NCI-H2171 treated with DMSO at 0.1 percent for 48 hours (cell line): Measurements from ENCODE around the gene DACH1.

Experiments
- DNase-seq: peaks from one replicate; lab custom pipeline; 2025; lab: John Stamatoyannopoulos, UW

DACH1 gene

DNA sequence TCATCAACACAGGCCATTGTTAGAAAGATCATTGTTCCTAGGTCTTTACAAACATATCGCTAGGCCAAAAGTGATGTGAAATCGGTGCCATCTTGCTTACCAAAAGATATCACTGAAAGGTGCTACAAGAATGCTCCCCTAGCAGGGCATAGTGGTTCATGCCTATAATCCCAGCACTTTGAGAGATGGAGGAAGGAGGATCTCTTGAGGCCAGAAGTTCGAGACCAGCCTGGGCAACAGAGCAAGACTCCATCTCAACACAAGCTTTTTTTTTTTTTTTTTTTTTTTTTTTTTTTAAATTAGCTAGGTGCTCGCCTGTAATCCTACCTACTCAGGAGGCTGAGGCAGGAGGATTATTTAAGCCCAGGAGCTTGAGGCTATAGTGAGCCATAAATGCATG, 92.1 kb downstream of the DACH1 start:
- DNase-seq, result no peak

GRCh38 chr13:71773531-71773930, 93.5 kb downstream of the DACH1 start:
- no peak for DNase-seq

- DNase-seq, result no peak
Measured at GRCh38 chr13:71772361-71772760, 94.6 kb downstream of the DACH1 start.

DNA sequence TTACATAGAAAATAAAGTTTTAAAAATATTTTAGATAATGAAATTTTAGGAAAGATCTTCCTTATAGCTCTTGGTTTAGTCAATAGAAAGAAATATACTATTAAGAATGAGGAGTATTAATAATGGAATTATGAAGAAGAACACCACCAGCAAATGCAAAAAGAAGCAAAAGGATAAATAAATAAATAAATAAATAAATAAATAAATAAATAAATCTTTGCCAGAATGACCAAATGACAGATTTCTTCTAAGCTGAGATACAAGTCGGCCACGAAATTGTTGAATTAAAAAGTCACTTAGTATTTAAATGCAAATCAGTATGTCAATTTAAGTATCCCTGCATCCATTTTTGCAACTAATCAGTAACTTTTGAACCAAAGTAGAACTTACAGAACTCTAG, 95.9 kb downstream of the DACH1 start:
- DNase-seq, result no peak

- no peak for DNase-seq
Measured at GRCh38 chr13:71770710-71771109, 96.3 kb downstream of the DACH1 start.

- DNase-seq, result no peak
Measured at GRCh38 chr13:71768881-71769280, 98.1 kb downstream of the DACH1 start.

- no peak for DNase-seq
Measured at GRCh38 chr13:71759651-71760511, 107.1 kb downstream of the DACH1 start.

DNA sequence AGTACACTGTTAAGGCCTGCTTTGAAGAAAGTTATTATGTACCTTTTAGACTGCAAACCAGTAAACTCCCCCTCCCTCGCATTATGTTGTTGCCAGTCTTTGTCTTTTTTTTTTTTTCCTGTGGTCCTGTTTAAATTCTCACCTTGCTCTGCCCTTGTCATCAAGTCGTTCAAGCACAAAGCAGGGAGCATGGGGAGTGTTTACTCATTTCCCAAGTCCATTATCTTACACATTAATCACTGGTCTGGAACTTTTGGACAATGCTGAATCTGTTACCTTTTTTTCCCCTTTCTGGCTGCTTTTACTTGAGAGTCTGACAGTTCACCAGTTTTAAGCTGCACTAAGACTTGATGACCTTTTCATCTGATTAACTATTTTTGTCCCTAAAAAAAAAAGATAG, 108.2 kb downstream of the DACH1 start:
- DNase-seq, result no peak

DNA sequence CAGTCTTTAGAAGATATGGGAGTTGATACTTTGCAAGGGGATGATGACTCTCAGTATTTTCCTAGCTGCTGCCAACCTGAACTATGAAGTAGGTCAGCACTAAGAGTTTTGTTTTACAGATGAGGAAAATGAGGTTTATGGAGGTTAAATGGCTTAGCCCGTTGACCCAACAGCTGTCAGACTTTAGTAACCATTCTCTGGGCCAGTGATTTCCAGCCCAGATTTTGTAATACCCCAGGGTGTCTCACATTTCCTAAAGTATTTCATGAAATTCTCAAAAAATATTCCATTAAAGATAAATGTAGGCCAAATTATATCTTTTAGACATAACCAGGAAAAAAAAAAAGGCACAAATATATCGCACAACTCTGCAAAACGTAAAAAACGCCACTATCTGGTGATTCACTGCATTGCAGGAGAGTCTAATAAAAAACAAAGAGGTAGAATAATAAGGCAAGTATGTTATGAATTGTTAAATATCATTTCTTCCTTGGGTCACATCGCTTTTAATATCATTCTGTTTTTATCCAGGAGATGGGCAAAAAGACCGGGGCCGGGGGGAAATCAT, 112.5 kb downstream of the DACH1 start:
- no peak for DNase-seq

GRCh38 chr13:71752775-71753513, 114.1 kb downstream of the DACH1 start:
- peak; percentile 52 for DNase-seq

GRCh38 chr13:71751073-71751472, 115.9 kb downstream of the DACH1 start:
- peak; percentile 84 for DNase-seq

DNA sequence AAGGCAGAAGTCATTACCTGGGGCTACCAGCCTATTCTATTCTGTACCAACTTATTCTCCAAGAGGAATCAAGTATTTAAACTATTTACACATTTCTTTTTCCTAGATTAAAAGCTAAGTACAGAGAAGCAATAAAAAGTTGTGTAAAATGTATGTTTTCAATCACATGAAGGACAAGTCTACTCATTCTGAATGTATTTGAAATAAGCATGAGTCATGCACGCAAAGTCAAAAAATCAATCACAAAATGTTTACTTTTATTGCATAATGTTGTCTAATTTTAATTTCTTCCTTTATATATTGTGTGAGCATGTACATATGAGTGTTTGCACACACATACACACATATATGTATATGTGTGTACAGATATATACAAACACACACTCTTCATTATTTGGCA, 136.7 kb downstream of the DACH1 start:
- DNase-seq, result no peak

DNA sequence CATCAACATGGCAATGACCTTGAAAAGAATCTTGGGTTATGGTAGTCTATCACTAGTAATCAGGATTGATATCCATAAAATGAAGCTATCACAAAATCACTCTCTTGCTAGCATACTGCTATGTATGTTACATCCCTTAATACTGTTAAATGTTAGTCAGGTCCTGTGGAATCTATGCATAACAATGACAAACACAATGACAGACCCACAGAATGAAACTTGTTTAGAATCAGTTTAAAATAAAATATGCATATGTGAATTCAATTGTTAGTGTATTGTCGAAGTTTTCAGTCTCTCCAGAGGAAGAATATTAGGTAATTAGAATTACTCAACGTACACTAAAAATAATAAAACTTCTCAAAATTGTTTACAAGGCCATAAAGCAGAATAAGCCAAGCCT, 137.6 kb downstream of the DACH1 start:
- DNase-seq, result no peak

DNA sequence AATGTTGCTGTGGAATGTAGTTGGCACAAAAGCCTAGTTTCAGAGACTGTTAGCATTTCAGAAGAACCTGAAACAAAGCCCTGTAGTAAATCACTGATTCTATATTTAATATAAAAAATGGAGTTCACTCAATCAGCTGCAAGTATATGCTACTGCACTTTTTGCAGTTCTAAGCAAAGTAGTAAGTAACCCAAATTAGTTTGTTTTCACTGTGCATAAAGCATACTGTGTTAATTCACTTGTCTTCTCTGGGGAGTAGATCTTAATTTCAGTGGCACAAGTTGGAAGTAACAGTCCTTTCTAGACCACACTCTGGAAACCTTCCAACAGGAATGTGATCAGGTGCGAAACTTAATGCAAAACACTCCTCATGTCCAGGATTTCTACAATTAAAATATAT, 139.3 kb downstream of the DACH1 start:
- peak; percentile 58 for DNase-seq

DNA sequence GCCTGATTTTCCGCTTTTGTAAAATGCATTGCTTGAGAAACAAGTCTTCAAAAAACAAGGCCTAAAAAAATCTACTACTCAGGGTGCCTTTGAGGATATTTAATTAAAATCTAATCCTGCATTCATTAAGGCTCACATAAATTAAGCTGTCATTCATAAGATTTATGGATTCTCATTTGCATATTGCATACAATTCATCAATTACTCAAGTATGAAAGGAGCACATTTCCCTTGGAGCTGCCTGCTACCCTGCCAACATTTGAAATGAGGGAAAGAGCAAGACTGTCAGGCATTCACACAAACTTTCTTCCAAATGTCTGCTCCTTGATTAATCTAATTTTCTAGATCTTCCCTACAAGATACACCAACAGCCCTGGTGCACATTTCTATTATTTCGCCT, 140.0 kb downstream of the DACH1 start:
- no peak for DNase-seq

- DNase-seq, result no peak
Measured at GRCh38 chr13:71722206-71722605, 144.8 kb downstream of the DACH1 start.

DNA sequence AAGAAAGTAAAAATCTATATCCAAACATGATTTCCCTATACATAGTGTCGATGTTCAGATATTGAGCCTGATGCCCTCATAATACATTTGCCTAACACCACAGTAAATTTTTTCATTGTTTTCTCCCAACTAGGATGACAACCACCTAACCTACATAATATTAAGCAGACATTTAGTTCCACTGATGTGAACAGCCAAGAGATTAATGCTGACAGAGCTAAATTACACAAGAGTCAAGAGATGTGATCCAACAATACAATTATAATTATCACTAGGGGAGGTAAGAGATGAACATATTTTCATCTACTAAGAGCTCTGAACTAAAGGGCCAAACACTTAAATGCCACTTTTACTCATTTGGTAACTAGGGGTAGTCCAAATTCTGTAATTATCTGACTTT, 145.9 kb downstream of the DACH1 start:
- DNase-seq, result no peak

- no peak for DNase-seq
Measured at GRCh38 chr13:71718931-71719330, 148.1 kb downstream of the DACH1 start.

GRCh38 chr13:71714802-71715375, 152.1 kb downstream of the DACH1 start:
- DNase-seq, result no peak

DNA sequence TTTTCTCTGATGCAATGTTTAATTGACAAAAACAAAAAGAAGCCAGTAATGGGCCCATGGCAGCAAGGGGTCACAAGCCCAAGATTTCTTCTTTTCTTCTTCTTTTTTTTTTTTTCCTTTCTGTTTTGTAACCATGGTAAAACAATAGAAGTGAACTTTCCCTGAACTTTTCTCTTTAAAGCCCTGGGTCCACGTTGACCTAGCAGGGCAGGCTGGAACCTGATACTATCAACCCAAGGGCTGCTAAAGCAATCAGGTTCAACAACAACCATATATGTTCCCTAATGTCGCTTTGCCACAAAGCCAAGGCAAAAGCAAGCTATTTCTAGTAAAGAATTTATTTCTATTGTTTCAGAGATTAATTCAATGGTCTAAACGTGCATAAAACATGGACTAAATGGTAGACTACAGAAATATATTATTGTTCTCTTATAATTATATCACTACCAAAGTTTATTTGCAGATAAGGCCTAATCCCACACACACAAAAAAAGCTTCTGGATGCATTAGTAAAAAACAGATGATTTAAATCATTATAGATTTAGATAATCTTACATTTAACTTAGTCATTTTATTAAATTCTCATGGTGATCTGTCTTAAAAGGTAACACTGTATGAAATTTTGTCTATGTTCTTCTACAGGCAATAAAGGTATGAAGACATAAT, 153.9 kb downstream of the DACH1 start:
- DNase-seq, result peak; percentile 72

DNA sequence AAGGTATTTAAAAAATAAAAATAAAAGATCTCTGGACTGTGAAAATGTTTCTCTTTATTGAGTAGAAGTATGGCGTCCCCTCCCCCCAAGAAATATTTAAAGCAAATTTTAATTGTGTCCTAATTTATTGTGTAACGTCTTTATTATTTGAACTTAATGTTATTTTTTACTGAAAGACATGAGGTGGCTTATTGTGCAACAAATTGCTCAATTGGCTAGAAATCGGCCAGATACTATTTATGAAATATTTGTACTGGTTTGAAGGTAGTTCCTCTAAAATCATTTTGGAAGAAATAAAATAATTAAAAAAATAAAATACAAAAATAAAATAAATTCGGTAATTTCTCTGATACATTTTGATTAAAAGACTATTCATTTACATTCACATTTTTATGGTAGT, 162.3 kb downstream of the DACH1 start:
- DNase-seq, result no peak

DNA sequence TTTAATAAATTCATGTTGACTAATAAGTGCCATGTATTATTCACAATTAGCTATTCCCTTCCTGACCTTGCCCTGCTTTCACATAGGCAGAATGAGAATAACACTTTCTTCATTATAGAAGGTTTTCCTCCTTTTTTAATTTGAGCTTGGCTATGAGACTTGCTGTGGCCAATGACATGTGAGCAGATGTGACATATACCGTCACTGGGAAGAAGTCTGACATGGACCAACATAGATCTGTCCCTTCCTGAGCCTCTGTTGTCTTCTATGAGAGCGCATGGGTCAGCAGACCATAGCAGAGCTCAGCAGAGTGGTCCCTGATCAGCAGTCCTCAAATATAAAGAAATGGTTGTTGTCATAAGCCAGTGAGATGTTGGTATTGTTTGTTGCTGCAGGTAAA, 163.9 kb downstream of the DACH1 start:
- no peak for DNase-seq
